K562 (cell line): ENCODE data around the gene DDX23. TPM values are rescaled to one million over a fixed set of nuclear protein-coding genes. Genes with fewer than 3 reads are reported as not detected.

Experiments used
- DMBX1 ChIP-seq: fragments of 250-450 bp; sonication (Bioruptor Pico); IDR thresholded peaks from 2 replicates; pipeline ENCODE4 v1.8.0; 2022; ENCODE audit warnings: inconsistent platforms, mild to moderate bottlenecking, moderate library complexity, borderline replicate concordance
- ETS1 ChIP-seq: conservative IDR thresholded peaks from 2 replicates; pipeline ENCODE4 v1.6.1; 2011; ENCODE audit warnings: low read depth, mild to moderate bottlenecking, low read length; ENCODE audit not compliant: control insufficient read depth
- GATA2 ChIP-seq: sonication (generic); formaldehyde crosslinking; IDR thresholded peaks from 2 replicates; pipeline ENCODE4 v1.4.0; 2020; ENCODE audit warnings: mild to moderate bottlenecking, missing genetic modification reagents
- ILF3 ChIP-seq: fragments of 450-650 bp; IDR thresholded peaks from 2 replicates; pipeline ENCODE4 v1.6.1; 2018; ENCODE audit warnings: antibody characterized with exemption, mild to moderate bottlenecking, moderate library complexity, borderline replicate concordance
- MBD2 ChIP-seq: sonication (generic); IDR thresholded peaks from 2 replicates; pipeline ENCODE4 v1.6.1; 2016; ENCODE audit warnings: low read depth, borderline replicate concordance
- RB1 ChIP-seq: fragments of 450-650 bp; IDR thresholded peaks from 2 replicates; pipeline ENCODE4 v1.6.1; 2017; ENCODE audit warnings: low read depth, mild to moderate bottlenecking
- ZBTB34 ChIP-seq: fragments of 250-450 bp; sonication (Bioruptor Pico); IDR thresholded peaks from 2 replicates; pipeline ENCODE4 v1.8.0; 2021; ENCODE audit warnings: mild to moderate bottlenecking, moderate library complexity
- ZNF12 ChIP-seq: sonication (generic); formaldehyde crosslinking; IDR thresholded peaks from 2 replicates; pipeline ENCODE4 v1.4.0; 2020; ENCODE audit warnings: mild to moderate bottlenecking, missing genetic modification reagents
- ZNF407 ChIP-seq: fragments of 450-650 bp; IDR thresholded peaks from 2 replicates; pipeline ENCODE4 v1.6.1; 2016; ENCODE audit warnings: low read depth
- ZNF609 ChIP-seq: sonication (generic); formaldehyde crosslinking; IDR thresholded peaks from 2 replicates; pipeline ENCODE4 v1.8.1; 2023; ENCODE audit warnings: missing genetic modification reagents, mild to moderate bottlenecking, borderline replicate concordance
- ZNF830 ChIP-seq: fragments of 250-450 bp; sonication (Bioruptor Pico); IDR thresholded peaks from 2 replicates; pipeline ENCODE4 v1.5.0; 2021; ENCODE audit warnings: mild to moderate bottlenecking
- polyA plus RNA-seq, 8 experiments: library from polyadenylated mRNA; depleted of rRNA in 4 of 8; stranded (reverse) in 5 of 8; unstranded in 3 of 8; fragments of >200 nt; fragmentation: Nextera tagmentation in 2 of 8; fragmentation: Illumina TruSeq in 1 of 8; extraction: Ambion mirVana in 2 of 8; extraction: Trizol in 1 of 8; gene quantifications; 2 replicates each; pipeline versions ENCODE4 v1.2.1 to v1.2.3, GENCODE V29; 2011 to 2014; ENCODE audit warnings: inconsistent platforms in 1 of 8, missing spikeins in 1 of 8
- total RNA-seq, 7 experiments: library from RNA; depleted of rRNA in 6 of 7; stranded (reverse); fragments of >200 nt in 6 of 7; fragmentation: Illumina TruSeq in 2 of 7; extraction: Trizol in 2 of 7; gene quantifications; 2 replicates each; pipeline versions ENCODE4 v1.2.1 to v1.2.3, GENCODE V29; 2011 to 2021; ENCODE audit warnings: low replicate concordance in 1 of 7

The DDX23 gene
- total and polyA plus RNA-seq, 9 of the 15 experiments (the other 6 are each of a cell fraction or from before 2014, with no cell fraction given): 32.4 to 138 (median 104) TPM

- TF ChIP-seq ZNF407: no peak
- TF ChIP-seq ILF3: no peak
- no peak for TF ChIP-seq ZNF830
- no peak for TF ChIP-seq ZNF609 (CRISPR knock-in tag)
- TF ChIP-seq RB1: peak; percentile 72; the same call in 1 of the 2 replicates
- no peak for TF ChIP-seq MBD2
- no peak for TF ChIP-seq GATA2 (CRISPR knock-in tag)
- no peak for TF ChIP-seq ZBTB34 (CRISPR knock-in tag)
- TF ChIP-seq ZNF12 (CRISPR knock-in tag): no peak
- TF ChIP-seq DMBX1: no peak
- TF ChIP-seq ETS1: no peak
These were observed 38.9 kb upstream of the DDX23 start (continued) for GRCh38 chr12:48890657-48891418.
